ENCODE data around the gene HSH2D. TPM values are rescaled to one million over a fixed set of nuclear protein-coding genes. Genes with fewer than 3 reads are reported as not detected.

Gene HSH2D
- total and polyA plus RNA-seq, 9 of the 15 experiments (the other 6 are each of a cell fraction or from before 2014, with no cell fraction given), result 0.03 to 1.1 (median 0.35) TPM; not detected in 1

- TF ChIP-seq, protein P1, sequence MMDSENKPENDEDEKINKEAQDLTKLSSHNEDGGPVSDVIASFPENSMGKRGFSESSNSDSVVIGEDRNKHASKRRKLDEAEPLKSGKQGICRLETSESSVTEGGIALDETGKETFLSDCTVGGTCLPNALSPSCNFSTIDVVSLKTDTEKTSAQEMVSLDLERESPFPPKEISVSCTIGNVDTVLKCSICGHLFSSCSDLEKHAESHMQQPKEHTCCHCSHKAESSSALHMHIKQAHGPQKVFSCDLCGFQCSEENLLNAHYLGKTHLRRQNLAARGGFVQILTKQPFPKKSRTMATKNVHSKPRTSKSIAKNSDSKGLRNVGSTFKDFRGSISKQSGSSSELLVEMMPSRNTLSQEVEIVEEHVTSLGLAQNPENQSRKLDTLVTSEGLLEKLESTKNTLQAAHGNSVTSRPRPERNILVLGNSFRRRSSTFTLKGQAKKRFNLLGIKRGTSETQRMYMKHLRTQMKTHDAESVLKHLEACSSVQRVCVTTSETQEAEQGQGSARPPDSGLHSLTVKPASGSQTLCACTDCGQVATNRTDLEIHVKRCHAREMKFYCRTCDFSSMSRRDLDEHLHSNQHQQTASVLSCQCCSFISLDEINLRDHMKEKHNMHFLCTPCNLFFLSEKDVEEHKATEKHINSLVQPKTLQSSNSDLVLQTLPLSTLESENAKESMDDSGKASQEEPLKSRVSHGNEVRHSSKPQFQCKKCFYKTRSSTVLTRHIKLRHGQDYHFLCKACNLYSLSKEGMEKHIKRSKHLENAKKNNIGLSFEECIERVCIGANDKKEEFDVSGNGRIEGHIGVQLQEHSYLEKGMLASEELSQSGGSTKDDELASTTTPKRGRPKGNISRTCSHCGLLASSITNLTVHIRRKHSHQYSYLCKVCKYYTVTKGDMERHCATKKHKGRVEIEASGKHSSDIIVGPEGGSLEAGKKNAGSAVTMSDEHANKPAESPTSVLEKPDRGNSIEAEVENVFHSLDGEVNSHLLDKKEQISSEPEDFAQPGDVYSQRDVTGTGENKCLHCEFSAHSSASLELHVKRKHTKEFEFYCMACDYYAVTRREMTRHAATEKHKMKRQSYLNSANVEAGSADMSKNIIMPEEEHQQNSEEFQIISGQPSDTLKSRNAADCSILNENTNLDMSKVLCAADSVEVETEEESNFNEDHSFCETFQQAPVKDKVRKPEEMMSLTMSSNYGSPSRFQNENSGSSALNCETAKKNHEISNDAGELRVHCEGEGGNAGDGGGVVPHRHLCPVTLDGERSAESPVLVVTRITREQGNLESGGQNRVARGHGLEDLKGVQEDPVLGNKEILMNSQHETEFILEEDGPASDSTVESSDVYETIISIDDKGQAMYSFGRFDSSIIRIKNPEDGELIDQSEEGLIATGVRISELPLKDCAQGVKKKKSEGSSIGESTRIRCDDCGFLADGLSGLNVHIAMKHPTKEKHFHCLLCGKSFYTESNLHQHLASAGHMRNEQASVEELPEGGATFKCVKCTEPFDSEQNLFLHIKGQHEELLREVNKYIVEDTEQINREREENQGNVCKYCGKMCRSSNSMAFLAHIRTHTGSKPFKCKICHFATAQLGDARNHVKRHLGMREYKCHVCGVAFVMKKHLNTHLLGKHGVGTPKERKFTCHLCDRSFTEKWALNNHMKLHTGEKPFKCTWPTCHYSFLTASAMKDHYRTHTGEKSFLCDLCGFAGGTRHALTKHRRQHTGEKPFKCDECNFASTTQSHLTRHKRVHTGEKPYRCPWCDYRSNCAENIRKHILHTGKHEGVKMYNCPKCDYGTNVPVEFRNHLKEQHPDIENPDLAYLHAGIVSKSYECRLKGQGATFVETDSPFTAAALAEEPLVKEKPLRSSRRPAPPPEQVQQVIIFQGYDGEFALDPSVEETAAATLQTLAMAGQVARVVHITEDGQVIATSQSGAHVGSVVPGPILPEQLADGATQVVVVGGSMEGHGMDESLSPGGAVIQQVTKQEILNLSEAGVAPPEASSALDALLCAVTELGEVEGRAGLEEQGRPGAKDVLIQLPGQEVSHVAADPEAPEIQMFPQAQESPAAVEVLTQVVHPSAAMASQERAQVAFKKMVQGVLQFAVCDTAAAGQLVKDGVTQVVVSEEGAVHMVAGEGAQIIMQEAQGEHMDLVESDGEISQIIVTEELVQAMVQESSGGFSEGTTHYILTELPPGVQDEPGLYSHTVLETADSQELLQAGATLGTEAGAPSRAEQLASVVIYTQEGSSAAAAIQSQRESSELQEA (IDR thresholded peaks at IDR 0.05; ENCODE audit: low read depth), result no peak
- TF ChIP-seq THAP7 (CRISPR knock-in tag; IDR thresholded peaks at IDR 0.05), result no peak
- TF ChIP-seq SNIP1 (IDR thresholded peaks at IDR 0.05; ENCODE audit: low read depth), result no peak
Observed at GRCh38 chr19:16154557-16154956, 11.1 kb downstream of the HSH2D start (continued).

Data from K562 (cell line).